Caco-2 (cell line): ENCODE results near the gene SEC31B. TPM values are rescaled to one million over a fixed set of nuclear protein-coding genes. Genes with fewer than 3 reads are reported as not detected.

Experiments used
- BruUV-seq: library from RNA; stranded (reverse); fragments of 400-500 nt; replicated peaks from 2 replicates; lab custom pipeline; 2021; lab: Mats Ljungman, UMichigan
- CTCF ChIA-PET: fragments of 300-600 bp; sonication (Branson Sonifier 250); formaldehyde crosslinking; loops from one replicate; lab custom pipeline; 2022; ENCODE audit warnings: antibody characterized with exemption; lab: Charles Lee
- POLR2A ChIA-PET: fragments of 300-600 bp; sonication (Branson Sonifier 250); formaldehyde crosslinking; loops from one replicate; lab custom pipeline; 2022; ENCODE audit warnings: antibody characterized with exemption; lab: Charles Lee
- DNase-seq, 2 experiments: peaks; one replicate each; pipeline versions ENCODE4 v3.0.0 to v3.0.0-alpha.2; 2020 to 2022
- H3K27me3 ChIP-seq: replicated peaks from 2 replicates; pipeline ENCODE4 v1.6.0; 2011; ENCODE audit warnings: low read length; ENCODE audit not compliant: control insufficient read depth, insufficient read depth
- H3K36me3 ChIP-seq: 2 replicates; pipeline ENCODE4 v1.5.1; 2011; ENCODE audit warnings: low read length; ENCODE audit not compliant: control insufficient read depth, insufficient read depth
- H3K4me1 ChIP-seq: fragments of 250-450 bp; sonication (Bioruptor Pico); 2 replicates; pipeline ENCODE4 v1.5.1; 2020; ENCODE audit warnings: mild to moderate bottlenecking
- H3K4me3 ChIP-seq: 2 replicates; pipeline ENCODE4 v1.5.1; 2011; ENCODE audit warnings: low read depth, mild to moderate bottlenecking, control low read depth, low read length
- H3K9me3 ChIP-seq: fragments of 250-450 bp; sonication (Bioruptor Pico); 2 replicates; pipeline ENCODE4 v1.5.1; 2020; ENCODE audit warnings: mild to moderate bottlenecking, moderate library complexity
- H3K27ac Mint-ChIP-seq: one replicate; pipeline ENCODE4 v1.8.0; 2022; ENCODE audit warnings: mixed read lengths; ENCODE audit not compliant: unreplicated experiment
- H3K27me3 Mint-ChIP-seq: one replicate; pipeline ENCODE4 v1.8.0; 2022; ENCODE audit warnings: mixed read lengths; ENCODE audit not compliant: insufficient read depth, unreplicated experiment
- H3K36me3 Mint-ChIP-seq: one replicate; pipeline ENCODE4 v1.8.0; 2022; ENCODE audit warnings: mild to moderate bottlenecking, mixed read lengths; ENCODE audit not compliant: insufficient read depth, unreplicated experiment
- H3K4me1 Mint-ChIP-seq: one replicate; pipeline ENCODE4 v1.8.0; 2022; ENCODE audit warnings: low read depth, mixed read lengths; ENCODE audit not compliant: unreplicated experiment
- H3K4me3 Mint-ChIP-seq: one replicate; pipeline ENCODE4 v1.8.0; 2022; ENCODE audit warnings: mild to moderate bottlenecking, moderate library complexity, mixed read lengths; ENCODE audit not compliant: unreplicated experiment
- H3K9me3 Mint-ChIP-seq: one replicate; pipeline ENCODE4 v1.8.0; 2022; ENCODE audit warnings: mixed read lengths; ENCODE audit not compliant: unreplicated experiment
- intact Hi-C: fragments of 100-400 bp; cut with micrococcal nuclease; formaldehyde crosslinking; loops from one replicate; pipeline ENCODE4 v1.10.0; 2022; ENCODE audit not compliant: unreplicated experiment
- total RNA-seq: library from RNA; stranded (reverse); gene quantifications from 2 replicates; pipeline ENCODE4 v1.2.3, GENCODE V29; 2022
- TF ChIP-seq, protein P1 (sequence below), 2 experiments: fragments of 200-600 bp in 1 of 2; IDR thresholded peaks; 1 replicate in 1 of 2; 2 replicates in 1 of 2; pipeline versions ENCODE4 v1.5.1 to v1.8.0; 2011 to 2022; ENCODE audit warnings: antibody characterized with exemption in 1 of 2, control low read depth in 1 of 2, inconsistent platforms in 1 of 2, low read depth in 1 of 2, low read length in 1 of 2, mild to moderate bottlenecking in 1 of 2, moderate library complexity in 1 of 2; ENCODE audit not compliant: insufficient read depth in 1 of 2, severe bottlenecking in 1 of 2, unreplicated experiment in 1 of 2

SEC31B gene
- total RNA-seq, 1 experiment from 2014 or later: 5.1 TPM

DNA sequence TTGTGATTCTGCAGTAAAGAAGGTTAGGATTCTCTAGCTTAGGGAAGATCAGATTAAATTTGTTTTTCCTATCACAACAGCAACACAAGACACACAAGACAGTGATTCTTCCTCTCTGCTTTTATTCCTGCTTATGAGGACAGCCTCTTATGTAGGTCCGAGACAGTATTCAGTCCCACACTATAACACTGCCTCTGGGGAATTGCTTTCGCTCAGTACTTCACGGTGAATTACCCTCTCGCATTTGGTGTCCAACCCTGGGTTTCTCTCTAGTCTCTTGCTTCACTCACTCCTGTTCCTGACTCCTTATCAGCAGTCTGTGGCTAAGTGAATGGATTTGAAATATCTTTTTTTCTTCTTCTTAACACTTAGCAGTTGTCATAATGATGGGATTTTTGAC, 17.8 kb upstream of the SEC31B start:
- H3K36me3 Mint-ChIP-seq: peaks cover 35% of the 10 kb centered on the region
- no peak overlapping the region for H3K4me3 ChIP-seq

DNA sequence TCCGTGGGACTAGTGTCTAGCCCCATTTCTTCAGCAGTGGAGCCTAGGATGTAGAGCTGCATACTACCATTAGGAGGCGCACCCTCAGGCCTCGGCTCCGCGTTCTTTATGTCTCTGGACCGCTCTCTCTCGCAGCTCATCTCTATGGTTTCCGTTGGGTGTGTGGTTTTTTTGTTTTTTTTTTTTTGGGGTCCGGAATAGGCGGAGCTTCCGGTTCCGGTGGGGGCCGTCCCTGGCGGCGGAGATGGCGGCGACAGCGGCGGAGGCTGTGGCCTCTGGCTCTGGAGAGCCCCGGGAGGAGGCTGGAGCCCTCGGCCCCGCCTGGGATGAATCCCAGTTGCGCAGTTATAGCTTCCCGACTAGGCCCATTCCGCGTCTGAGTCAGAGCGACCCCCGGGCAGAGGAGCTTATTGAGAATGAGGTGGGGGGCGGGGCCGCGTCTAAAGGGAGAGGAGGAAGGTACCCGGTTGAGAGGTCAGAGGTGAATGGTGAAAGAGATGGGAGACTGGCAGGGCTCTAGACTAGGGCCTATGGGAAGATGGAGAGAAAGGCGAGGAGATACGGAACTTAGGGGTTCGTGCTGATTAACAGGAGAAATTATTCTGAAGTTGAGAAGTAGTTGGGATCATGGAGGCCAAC, 16.2 kb upstream of the SEC31B start, which contains the start of gene HIF1AN:
TSS of gene HIF1AN (plus strand) at position 229 of the 639 bp plus-strand sequence. CDS start at position 245, 16 bp downstream.
- no TSS peak for BruUV-seq
- CTCF ChIA-PET: interaction anchor here (0.6 to 1.9 kb wide), 29 partner anchors 9 to 1742 kb away, joined by 3 to 32 read pairs (median 5); partner anchors contain the start of genes PDZD7 and SCD

More for the DNA sequence above, 17.8 kb upstream of the SEC31B start:
- BruUV-seq: no TSS peak
- ChIA-PET CTCF (no interaction called here), POLR2A (no interaction called here)
- intact Hi-C loops: no loop called here
- Mint-ChIP-seq H3K4me3 (no peak overlapping the region), H3K9me3 (no peaks in the 10 kb centered on the region), H3K4me1 (no peaks in the 10 kb centered on the region), H3K27ac (no peak overlapping the region), H3K27me3 (no peaks in the 10 kb centered on the region)
- Histone ChIP-seq H3K36me3 (peaks cover 2% of the 10 kb centered on the region; the same call in 1 of the 2 replicates), H3K9me3 (no peaks in the 10 kb centered on the region), H3K27me3 (no peaks in the 10 kb centered on the region), H3K4me1 (no peaks in the 10 kb centered on the region; the same call in 1 of the 2 replicates)
- no peak for DNase-seq
- TF ChIP-seq, protein P1, sequence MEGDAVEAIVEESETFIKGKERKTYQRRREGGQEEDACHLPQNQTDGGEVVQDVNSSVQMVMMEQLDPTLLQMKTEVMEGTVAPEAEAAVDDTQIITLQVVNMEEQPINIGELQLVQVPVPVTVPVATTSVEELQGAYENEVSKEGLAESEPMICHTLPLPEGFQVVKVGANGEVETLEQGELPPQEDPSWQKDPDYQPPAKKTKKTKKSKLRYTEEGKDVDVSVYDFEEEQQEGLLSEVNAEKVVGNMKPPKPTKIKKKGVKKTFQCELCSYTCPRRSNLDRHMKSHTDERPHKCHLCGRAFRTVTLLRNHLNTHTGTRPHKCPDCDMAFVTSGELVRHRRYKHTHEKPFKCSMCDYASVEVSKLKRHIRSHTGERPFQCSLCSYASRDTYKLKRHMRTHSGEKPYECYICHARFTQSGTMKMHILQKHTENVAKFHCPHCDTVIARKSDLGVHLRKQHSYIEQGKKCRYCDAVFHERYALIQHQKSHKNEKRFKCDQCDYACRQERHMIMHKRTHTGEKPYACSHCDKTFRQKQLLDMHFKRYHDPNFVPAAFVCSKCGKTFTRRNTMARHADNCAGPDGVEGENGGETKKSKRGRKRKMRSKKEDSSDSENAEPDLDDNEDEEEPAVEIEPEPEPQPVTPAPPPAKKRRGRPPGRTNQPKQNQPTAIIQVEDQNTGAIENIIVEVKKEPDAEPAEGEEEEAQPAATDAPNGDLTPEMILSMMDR (IDR thresholded peaks at IDR 0.05; ENCODE audit: insufficient read depth in 1 of 2, low read depth in 1 of 2, low read length in 1 of 2, severe bottlenecking in 1 of 2, unreplicated experiment in 1 of 2): no peak

DNA sequence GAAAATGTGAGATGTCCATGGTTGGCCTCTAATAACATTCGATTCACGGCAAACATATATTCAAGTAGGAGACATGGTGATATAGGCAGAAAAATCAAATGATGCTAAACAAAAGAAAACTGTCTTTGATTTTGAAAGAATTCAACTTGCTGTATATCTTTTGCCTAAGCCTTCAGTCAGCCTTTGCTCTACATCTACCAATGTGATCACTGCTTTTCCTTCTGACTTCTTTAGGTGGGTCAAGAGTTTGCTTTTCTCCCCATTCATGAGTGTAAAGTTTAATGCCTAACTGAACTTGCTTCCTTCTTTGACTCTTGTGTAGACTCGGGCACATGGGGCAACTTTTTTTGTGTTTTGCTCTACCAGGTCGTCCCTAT, 15.7 kb upstream of the SEC31B start:
- Histone ChIP-seq H3K27me3 (no peaks in the 10 kb centered on the region), H3K9me3 (no peaks in the 10 kb centered on the region), H3K4me1 (no peaks in the 10 kb centered on the region; the same call in 1 of the 2 replicates), H3K36me3 (peaks cover 2% of the 10 kb centered on the region; the same call in 1 of the 2 replicates), H3K4me3 (peak overlapping the region; percentile 14)
- Mint-ChIP-seq H3K36me3 (peaks cover 20% of the 10 kb centered on the region), H3K4me1 (no peaks in the 10 kb centered on the region), H3K27ac (no peak overlapping the region), H3K27me3 (no peaks in the 10 kb centered on the region), H3K4me3 (no peak overlapping the region), H3K9me3 (no peaks in the 10 kb centered on the region)
- TF ChIP-seq, protein P1 (IDR thresholded peaks at IDR 0.05; ENCODE audit: insufficient read depth in 1 of 2, low read depth in 1 of 2, low read length in 1 of 2, severe bottlenecking in 1 of 2, unreplicated experiment in 1 of 2): no peak
- BruUV-seq: no TSS peak
- intact Hi-C loops: no loop called here
- CTCF ChIA-PET: interaction anchor here (0.6 to 1.9 kb wide), 24 partner anchors 8 to 1743 kb away, joined by 3 to 32 read pairs (median 5); partner anchors contain the start of genes PDZD7 and SCD
- DNase-seq: no peak
- POLR2A ChIA-PET: interaction anchor here (0.6 to 1.3 kb wide), 17 partner anchors 9 to 1841 kb away, joined by 3 to 12 read pairs (median 5); partner anchors contain the start of genes SCD and SLF2

More for the DNA sequence above, 16.2 kb upstream of the SEC31B start, which contains the start of gene HIF1AN:
- Mint-ChIP-seq H3K36me3 (peaks cover 26% of the 10 kb centered on the region), H3K27me3 (no peaks in the 10 kb centered on the region), H3K4me3 (peak within 1 kb of the TSS; percentile 29), H3K9me3 (no peaks in the 10 kb centered on the region), H3K27ac (no peak within 1 kb of the TSS), H3K4me1 (no peaks in the 10 kb centered on the region)
- Histone ChIP-seq H3K4me3 (peak within 1 kb of the TSS; percentile 62), H3K9me3 (no peaks in the 10 kb centered on the region), H3K4me1 (no peaks in the 10 kb centered on the region; the same call in 1 of the 2 replicates), H3K36me3 (peaks cover 2% of the 10 kb centered on the region; the same call in 1 of the 2 replicates), H3K27me3 (no peaks in the 10 kb centered on the region)
- intact Hi-C loops: no loop called here
- peak; percentile 93 to 94 for DNase-seq
- TF ChIP-seq, protein P1 (IDR thresholded peaks at IDR 0.05; ENCODE audit: insufficient read depth in 1 of 2, low read depth in 1 of 2, low read length in 1 of 2, severe bottlenecking in 1 of 2, unreplicated experiment in 1 of 2): peak; percentile 85 to 97
- POLR2A ChIA-PET: interaction anchor here (0.6 to 1.3 kb wide), 17 partner anchors 9 to 1840 kb away, joined by 3 to 12 read pairs (median 5); partner anchors contain the start of genes SCD and SLF2
